Adrenal gland (tissue), 5 donors: ENCODE results near the gene PTDSS2.

Experiments used
- CTCF ChIP-seq, 6 experiments: fragments of 450-650 bp in 4 of 6; fragments of 200-600 bp in 2 of 6; sonication (generic) in 1 of 6; IDR thresholded peaks; 1 replicate in 5 of 6; 2 replicates in 1 of 6; pipeline versions ENCODE4 v1.5.1 to v1.8.0; 2016 to 2021; ENCODE audit warnings: antibody characterized with exemption in 6 of 6, mild to moderate bottlenecking in 2 of 6, moderate library complexity in 1 of 6
- POLR2A ChIP-seq, 2 donors: fragments of 450-650 bp; IDR thresholded peaks; one replicate each; pipeline ENCODE4 v1.6.1; 2017; ENCODE audit warnings: antibody characterized with exemption in 2 of 2, mild to moderate bottlenecking in 2 of 2, moderate library complexity in 1 of 2
- donor health status: DM: no; HTN: no; CAD: no.

DNA sequence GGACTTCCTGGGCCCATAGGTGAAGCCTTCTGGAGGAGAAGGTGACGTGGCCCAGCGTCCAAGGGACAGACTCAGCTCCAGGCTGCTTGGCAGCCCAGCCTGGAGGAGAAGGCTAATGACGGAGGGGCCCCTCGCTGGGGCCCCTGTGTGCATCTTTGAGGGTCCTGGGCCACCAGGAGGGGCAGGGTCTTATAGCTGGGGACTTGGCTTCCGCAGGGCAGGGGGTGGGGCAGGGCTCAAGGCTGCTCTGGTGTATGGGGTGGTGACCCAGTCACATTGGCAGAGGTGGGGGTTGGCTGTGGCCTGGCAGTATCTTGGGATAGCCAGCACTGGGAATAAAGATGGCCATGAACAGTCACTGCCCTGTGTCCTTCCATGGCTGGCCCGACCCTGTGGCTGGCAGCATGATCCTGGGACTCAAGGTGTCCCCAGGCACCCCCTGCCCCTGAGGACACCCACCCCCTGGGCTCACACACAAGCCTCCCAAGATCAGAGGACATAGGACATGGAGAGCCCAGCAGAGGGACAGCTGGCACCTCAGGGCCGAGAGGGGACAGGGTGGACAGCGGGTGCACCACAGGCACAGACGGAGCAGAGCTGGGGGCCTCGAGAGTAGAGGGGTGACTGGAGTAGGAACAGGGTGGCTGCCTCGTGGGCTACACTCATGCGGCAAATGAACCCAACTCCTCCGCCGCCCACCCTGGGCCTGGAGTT is 45.4 kb upstream of the PTDSS2 start:
- TF ChIP-seq CTCF (IDR thresholded peaks at IDR 0.05), result no peak
- TF ChIP-seq POLR2A (IDR thresholded peaks at IDR 0.05), result no peak
